Mucosa of descending colon (tissue), 3 donors: Measurements from ENCODE around the gene ZBTB7C. TPM values are rescaled to one million over a fixed set of nuclear protein-coding genes. Genes with fewer than 3 reads are reported as not detected.

Experiments used
- ATAC-seq: fragments of 200-7000 bp; cut with Tn5 transposase; one replicate; pipeline ENCODE4 v1.9.1; 2020; ENCODE audit warnings: mild to moderate bottlenecking, moderate library complexity
- DNase-seq, 3 donors: peaks; one replicate each; pipeline ENCODE4 v3.0.0-alpha.2; 2020
- H3K36me3 ChIP-seq: fragments of 200-600 bp; one replicate; pipeline ENCODE4 v1.8.0; 2021; ENCODE audit warnings: low read depth, mild to moderate bottlenecking
- H3K4me1 ChIP-seq: fragments of 200-600 bp; one replicate; pipeline ENCODE4 v1.8.0; 2021; ENCODE audit warnings: low read depth, mild to moderate bottlenecking
- H3K4me3 ChIP-seq: fragments of 200-600 bp; one replicate; pipeline ENCODE4 v1.8.0; 2021; ENCODE audit warnings: mild to moderate bottlenecking
- H3K9me3 ChIP-seq: fragments of 200-600 bp; one replicate; pipeline ENCODE4 v1.8.0; 2021; ENCODE audit warnings: mild to moderate bottlenecking
- intact Hi-C, 2 donors: fragments of 100-400 bp; cut with DNase I in 1 of 2; cut with micrococcal nuclease in 1 of 2; formaldehyde crosslinking; loops; one replicate each; pipeline versions ENCODE4 v1.11.0 to v1.11.1; 2022; cut with DNase I, micrococcal nuclease
- total RNA-seq, 3 donors: library from RNA; stranded (reverse); fragmentation: NEBNext Ultra II Directional in 2 of 3; extraction: Animal tissue kit (Norgen Biotek cat#: 25700) in 2 of 3; gene quantifications; one replicate each; pipeline versions ENCODE4 v1.2.1 to v1.2.4, GENCODE V29; 2021 to 2023
- TF ChIP-seq, protein P1 (sequence below): fragments of 200-600 bp; IDR thresholded peaks from one replicate; pipeline ENCODE4 v1.8.0; 2022; ENCODE audit warnings: antibody characterized with exemption, mild to moderate bottlenecking
- donor health status: DM: no; HTN: no; CAD: no; lungs with moderate emphysema.
- donor health status: DM: no; HTN: no; CAD: no.
- donor health status: DM: no; HTN: yes; CAD: no.

ZBTB7C gene
- total RNA-seq, 3 donors from 2014 or later, result 20.8 to 56.6 (median 38.2) TPM

DNA sequence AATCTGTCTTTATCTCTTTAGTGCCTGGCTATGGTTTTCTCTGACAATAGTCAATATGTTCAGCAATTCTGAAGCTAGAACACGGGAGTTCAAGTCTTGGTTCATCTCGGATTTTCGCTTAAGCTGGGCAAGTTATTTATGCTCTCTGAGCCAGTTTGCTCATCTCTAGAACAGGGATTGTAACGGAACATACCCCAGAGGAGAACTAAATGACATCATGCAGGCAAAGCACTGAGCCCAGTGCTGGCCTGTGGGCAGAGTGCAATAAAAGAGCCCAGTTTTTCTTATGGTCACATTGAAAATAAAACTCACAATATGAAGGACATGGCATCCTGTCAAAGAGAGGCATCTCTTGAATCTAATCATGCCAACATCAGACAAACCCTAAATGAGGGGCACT lies 143.9 kb downstream of the ZBTB7C start:
- no peak for DNase-seq
- no peak for ATAC-seq
- H3K4me1 ChIP-seq, result no peaks in the 10 kb centered on the region
- H3K4me3 ChIP-seq, result no peak overlapping the region
- intact Hi-C loops, result no loop called here
- no peaks in the 10 kb centered on the region for H3K36me3 ChIP-seq
- TF ChIP-seq, protein P1, sequence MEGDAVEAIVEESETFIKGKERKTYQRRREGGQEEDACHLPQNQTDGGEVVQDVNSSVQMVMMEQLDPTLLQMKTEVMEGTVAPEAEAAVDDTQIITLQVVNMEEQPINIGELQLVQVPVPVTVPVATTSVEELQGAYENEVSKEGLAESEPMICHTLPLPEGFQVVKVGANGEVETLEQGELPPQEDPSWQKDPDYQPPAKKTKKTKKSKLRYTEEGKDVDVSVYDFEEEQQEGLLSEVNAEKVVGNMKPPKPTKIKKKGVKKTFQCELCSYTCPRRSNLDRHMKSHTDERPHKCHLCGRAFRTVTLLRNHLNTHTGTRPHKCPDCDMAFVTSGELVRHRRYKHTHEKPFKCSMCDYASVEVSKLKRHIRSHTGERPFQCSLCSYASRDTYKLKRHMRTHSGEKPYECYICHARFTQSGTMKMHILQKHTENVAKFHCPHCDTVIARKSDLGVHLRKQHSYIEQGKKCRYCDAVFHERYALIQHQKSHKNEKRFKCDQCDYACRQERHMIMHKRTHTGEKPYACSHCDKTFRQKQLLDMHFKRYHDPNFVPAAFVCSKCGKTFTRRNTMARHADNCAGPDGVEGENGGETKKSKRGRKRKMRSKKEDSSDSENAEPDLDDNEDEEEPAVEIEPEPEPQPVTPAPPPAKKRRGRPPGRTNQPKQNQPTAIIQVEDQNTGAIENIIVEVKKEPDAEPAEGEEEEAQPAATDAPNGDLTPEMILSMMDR, result no peak
- H3K9me3 ChIP-seq, result no peaks in the 10 kb centered on the region

DNA sequence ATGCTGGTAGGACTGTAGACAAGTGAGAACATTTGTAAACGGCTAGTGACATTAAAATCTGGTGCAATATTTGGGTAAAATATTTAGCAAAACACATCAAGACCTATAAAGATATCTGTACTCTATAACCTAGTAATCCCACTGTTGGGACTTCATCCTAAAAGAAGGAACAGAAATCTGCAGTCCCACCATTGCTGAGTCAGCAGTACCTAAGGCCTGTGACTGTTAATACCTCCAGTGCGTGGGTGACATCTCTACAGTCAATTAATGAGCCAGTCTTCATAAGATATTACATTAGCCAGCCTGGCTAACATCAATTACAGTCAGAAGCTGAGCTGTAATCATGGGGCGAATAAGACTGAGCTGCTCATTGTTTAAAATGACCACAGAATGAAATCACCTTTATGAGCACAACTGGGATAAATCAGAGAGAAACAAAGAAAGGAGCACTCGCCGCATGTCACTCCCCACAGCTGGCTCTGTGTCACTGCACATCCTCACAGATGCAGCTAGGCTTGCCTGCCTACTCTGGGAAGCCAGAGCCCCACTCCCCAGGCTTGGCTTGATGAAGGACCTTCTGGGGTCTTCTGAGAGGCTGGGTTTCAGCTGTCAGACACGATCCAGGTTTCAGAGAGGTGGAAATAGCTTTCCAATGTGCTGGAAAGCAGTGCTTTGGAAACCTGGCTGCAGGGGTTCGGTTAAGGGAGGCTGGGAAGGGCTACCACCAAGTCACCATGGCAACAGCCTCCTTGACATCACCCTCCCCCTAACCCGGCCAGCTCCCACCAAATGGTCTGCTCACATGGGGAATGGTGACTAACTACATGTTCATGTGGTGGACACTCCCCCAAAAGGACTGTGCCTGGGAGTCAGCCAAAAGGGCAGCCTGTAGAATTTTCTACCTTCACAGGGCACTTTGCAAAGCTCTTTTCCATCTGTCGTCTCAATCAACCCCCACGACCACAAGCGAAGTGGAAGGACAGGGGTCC lies 145.0 kb downstream of the ZBTB7C start:
- H3K9me3 ChIP-seq, result no peaks in the 10 kb centered on the region
- no peak for DNase-seq
- H3K36me3 ChIP-seq, result no peaks in the 10 kb centered on the region
- no peaks in the 10 kb centered on the region for H3K4me1 ChIP-seq
- intact Hi-C loops, result no loop called here
- no peak overlapping the region for H3K4me3 ChIP-seq
- ATAC-seq, result no peak
- TF ChIP-seq, protein P1, result no peak

DNA sequence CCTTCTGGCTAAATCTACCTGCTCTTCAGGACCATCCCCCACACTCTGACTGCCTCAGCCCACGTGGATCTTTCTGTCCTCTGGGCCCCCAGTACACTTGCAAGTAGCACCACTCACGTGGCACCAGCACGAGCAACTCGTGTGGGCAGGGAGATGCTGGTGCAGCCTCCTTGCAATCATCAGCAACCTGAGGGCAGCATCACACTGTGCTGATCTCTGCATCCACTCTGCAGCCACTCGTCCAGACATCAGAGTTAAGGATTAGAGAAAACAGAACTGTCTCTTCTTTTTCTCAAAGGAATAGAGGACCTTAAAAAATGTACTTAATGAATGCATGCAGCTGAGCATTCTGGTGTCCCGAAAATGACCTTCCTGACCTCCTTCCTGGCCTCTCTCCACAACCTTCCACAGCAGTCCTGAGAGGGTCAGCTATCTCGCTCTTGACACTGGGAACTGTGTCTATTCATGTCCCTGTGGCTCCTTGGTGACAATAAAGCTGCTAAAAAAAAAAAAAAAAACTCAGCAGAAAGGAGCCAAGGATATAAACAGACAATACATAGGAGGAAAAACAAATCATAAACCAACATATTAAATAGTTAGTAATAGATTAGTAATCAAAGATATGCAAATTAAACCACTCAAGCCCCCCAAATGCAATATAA lies 145.9 kb downstream of the ZBTB7C start:
- H3K4me1 ChIP-seq, result no peaks in the 10 kb centered on the region
- DNase-seq, result no peak
- intact Hi-C loops, result no loop called here
- ATAC-seq, result no peak
- no peaks in the 10 kb centered on the region for H3K36me3 ChIP-seq
- TF ChIP-seq, protein P1, result no peak
- no peak overlapping the region for H3K4me3 ChIP-seq
- no peaks in the 10 kb centered on the region for H3K9me3 ChIP-seq

DNA sequence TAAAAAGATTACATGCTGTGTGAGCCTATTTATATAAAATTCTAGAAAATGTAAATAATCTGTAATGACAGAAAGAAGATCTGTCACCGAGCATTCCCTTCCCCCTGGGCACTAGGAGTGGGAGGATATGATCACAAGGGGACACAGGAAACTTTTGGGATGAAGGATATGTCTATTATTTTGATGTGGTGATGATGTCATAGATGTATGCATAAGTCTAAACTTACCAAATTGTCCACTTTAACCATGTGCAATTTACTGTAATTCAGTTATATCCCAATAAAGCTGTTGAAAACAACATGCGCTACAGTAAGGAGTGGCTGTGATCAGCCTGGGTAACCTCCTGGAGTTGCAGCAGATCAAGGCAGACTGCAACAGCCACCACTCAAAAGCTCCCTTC lies 148.9 kb downstream of the ZBTB7C start:
- Histone ChIP-seq H3K4me3 (no peak overlapping the region), H3K4me1 (no peaks in the 10 kb centered on the region), H3K36me3 (no peaks in the 10 kb centered on the region), H3K9me3 (peaks cover 5% of the 10 kb centered on the region)
- TF ChIP-seq, protein P1, result no peak
- DNase-seq (no peak), ATAC-seq (no peak)
- intact Hi-C loops, result no loop called here

DNA sequence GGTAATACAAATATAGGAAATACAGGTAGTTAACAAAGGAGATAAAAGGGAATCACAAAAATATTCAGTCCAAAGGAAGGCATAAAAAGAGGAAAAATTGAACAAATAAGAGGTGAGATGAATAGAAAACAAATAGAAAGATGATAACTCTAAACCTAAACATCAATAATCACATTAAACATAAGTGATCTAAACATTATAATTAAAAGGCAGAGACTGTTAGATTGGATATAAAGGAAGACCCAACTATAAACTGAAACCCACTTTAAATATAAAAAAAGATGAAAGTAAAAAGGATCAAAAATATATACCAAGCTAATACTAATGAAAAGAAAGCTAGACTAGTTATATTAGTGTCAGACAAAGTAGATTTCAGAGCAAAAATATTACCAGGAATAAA lies 152.3 kb downstream of the ZBTB7C start:
- TF ChIP-seq, protein P1, result no peak
- Histone ChIP-seq H3K9me3 (peaks cover 5% of the 10 kb centered on the region), H3K36me3 (no peaks in the 10 kb centered on the region), H3K4me3 (no peak overlapping the region), H3K4me1 (no peaks in the 10 kb centered on the region)
- ATAC-seq (no peak), DNase-seq (no peak)
- intact Hi-C loops, result no loop called here
